H9 (cell line): ENCODE measurements around the gene CSHL1. TPM values are rescaled to one million over a fixed set of nuclear protein-coding genes. Genes with fewer than 3 reads are reported as not detected.
"Not testable (repeated sequence)": the region's sequence is repeated elsewhere in the genome, so short reads cannot be mapped to it uniquely, and the experiment has no call there.

ENCODE experiments used
- DNase-seq: peaks from one replicate; pipeline ENCODE4 v3.0.0-alpha.2; 2017
- H2AFZ ChIP-seq: one replicate; pipeline ENCODE4 v1.6.1; 2013; ENCODE audit warnings: mild to moderate bottlenecking, low read length, control low read depth, moderate library complexity
- H2AK5ac ChIP-seq: 2 replicates; pipeline ENCODE4 v1.6.1; 2013; ENCODE audit warnings: low read length, control low read depth, mixed read lengths; ENCODE audit not compliant: insufficient read length
- H2BK120ac ChIP-seq: one replicate; pipeline ENCODE4 v1.6.1; 2013; ENCODE audit warnings: low read depth, mild to moderate bottlenecking, low read length, control low read depth, inconsistent platforms; ENCODE audit not compliant: poor library complexity, severe bottlenecking
- H2BK12ac ChIP-seq: 2 replicates; pipeline ENCODE4 v1.6.1; 2013; ENCODE audit warnings: low read length, control low read depth, mixed read lengths, low read depth; ENCODE audit not compliant: insufficient read length
- H2BK15ac ChIP-seq: 2 replicates; pipeline ENCODE4 v1.6.1; 2013; ENCODE audit warnings: low read depth, low read length, control low read depth
- H2BK20ac ChIP-seq: one replicate; pipeline ENCODE4 v1.6.1; 2013; ENCODE audit warnings: low read depth, mild to moderate bottlenecking, low read length, control low read depth, inconsistent platforms; ENCODE audit not compliant: poor library complexity, severe bottlenecking
- H2BK5ac ChIP-seq: 2 replicates; pipeline ENCODE4 v1.6.1; 2013; ENCODE audit warnings: low read length, control low read depth, mixed read lengths; ENCODE audit not compliant: insufficient read length
- H3K14ac ChIP-seq: 2 replicates; pipeline ENCODE4 v1.6.1; 2013; ENCODE audit warnings: low read length, control low read depth; ENCODE audit not compliant: insufficient read depth
- H3K18ac ChIP-seq: 2 replicates; pipeline ENCODE4 v1.6.1; 2013; ENCODE audit warnings: low read depth, mild to moderate bottlenecking, mixed read lengths, low read length, control low read depth; ENCODE audit not compliant: insufficient read length
- H3K23ac ChIP-seq: 2 replicates; pipeline ENCODE4 v1.6.1; 2013; ENCODE audit warnings: low read length, control low read depth, mixed read lengths, low read depth; ENCODE audit not compliant: insufficient read length
- H3K23me2 ChIP-seq: 2 replicates; pipeline ENCODE4 v1.6.1; 2013; ENCODE audit warnings: low read depth, mild to moderate bottlenecking, mixed read lengths, low read length, control low read depth; ENCODE audit not compliant: insufficient read length, poor library complexity, severe bottlenecking
- H3K27ac ChIP-seq: 2 replicates; pipeline ENCODE4 v1.5.1; 2013; ENCODE audit warnings: low read length, control low read depth, mixed read lengths, low read depth; ENCODE audit not compliant: insufficient read length
- H3K27me3 ChIP-seq: 2 replicates; pipeline ENCODE4 v1.6.1; 2013; ENCODE audit warnings: low read length, control low read depth, inconsistent platforms; ENCODE audit not compliant: insufficient read depth
- H3K4ac ChIP-seq: 2 replicates; pipeline ENCODE4 v1.6.1; 2013; ENCODE audit warnings: low read depth, mild to moderate bottlenecking, control low read depth, inconsistent platforms, low read length, moderate library complexity
- H3K4me1 ChIP-seq: 2 replicates; pipeline ENCODE4 v1.6.1; 2013; ENCODE audit warnings: low read length, control low read depth, inconsistent platforms; ENCODE audit not compliant: insufficient read depth
- H3K4me2 ChIP-seq: 2 replicates; pipeline ENCODE4 v1.6.1; 2013; ENCODE audit warnings: low read length, control low read depth, mixed read lengths; ENCODE audit not compliant: insufficient read length, insufficient read depth
- H3K56ac ChIP-seq: 2 replicates; pipeline ENCODE4 v1.6.1; 2013; ENCODE audit warnings: low read depth, mild to moderate bottlenecking, mixed read lengths, low read length, control low read depth; ENCODE audit not compliant: insufficient read length
- H3K79me1 ChIP-seq: 2 replicates; pipeline ENCODE4 v1.6.1; 2013; ENCODE audit warnings: low read depth, mild to moderate bottlenecking, moderate library complexity, low read length, control low read depth, inconsistent platforms; ENCODE audit not compliant: insufficient read depth, poor library complexity, severe bottlenecking
- H3K79me2 ChIP-seq: 2 replicates; pipeline ENCODE4 v1.6.1; 2013; ENCODE audit warnings: low read length, control low read depth, inconsistent platforms; ENCODE audit not compliant: insufficient read depth
- H3K9ac ChIP-seq: 2 replicates; pipeline ENCODE4 v1.6.1; 2013; ENCODE audit warnings: low read length, control low read depth, mixed read lengths; ENCODE audit not compliant: insufficient read length; ENCODE audit errors: extremely low read depth
- H3K9me3 ChIP-seq: one replicate; pipeline ENCODE4 v1.6.1; 2013; ENCODE audit warnings: low read depth, low read length, inconsistent platforms; ENCODE audit not compliant: control insufficient read depth
- H3T11ph ChIP-seq: one replicate; pipeline ENCODE4 v1.6.1; 2013; ENCODE audit warnings: mild to moderate bottlenecking, low read length, control low read depth, inconsistent platforms
- H4K20me1 ChIP-seq: one replicate; pipeline ENCODE4 v1.6.1; 2013; ENCODE audit not compliant: control insufficient read depth, insufficient read length, insufficient read depth
- H4K5ac ChIP-seq: 2 replicates; pipeline ENCODE4 v1.6.1; 2013; ENCODE audit warnings: low read depth, mild to moderate bottlenecking, mixed read lengths, low read length, control low read depth; ENCODE audit not compliant: insufficient read length
- H4K8ac ChIP-seq: replicated peaks from 2 replicates; pipeline ENCODE4 v1.6.1; 2013; ENCODE audit warnings: low read length, control low read depth, mixed read lengths, low read depth; ENCODE audit not compliant: insufficient read length
- H4K91ac ChIP-seq: 2 replicates; pipeline ENCODE4 v1.6.1; 2013; ENCODE audit warnings: low read depth, mild to moderate bottlenecking, moderate library complexity, mixed read lengths, low read length, control low read depth; ENCODE audit not compliant: insufficient read length
- H3K27ac Mint-ChIP-seq, 3 experiments: 2 replicates in 2 of 3; 3 replicates in 1 of 3; pipeline ENCODE4 v1.8.0; 2020 to 2021; ENCODE audit warnings: mixed read lengths in 3 of 3, mild to moderate bottlenecking in 1 of 3, moderate library complexity in 1 of 3
- H3K27me3 Mint-ChIP-seq: 2 replicates; pipeline ENCODE4 v1.8.0; 2021; ENCODE audit warnings: low read depth, mild to moderate bottlenecking, moderate library complexity, mixed read lengths
- H3K36me3 Mint-ChIP-seq, 3 experiments: 2 replicates in 2 of 3; 3 replicates in 1 of 3; pipeline ENCODE4 v1.8.0; 2020 to 2021; ENCODE audit warnings: low read depth in 3 of 3, mixed read lengths in 3 of 3; ENCODE audit not compliant: insufficient read depth in 1 of 3
- H3K4me1 Mint-ChIP-seq, 2 experiments: 2 replicates each; pipeline ENCODE4 v1.8.0; 2020; ENCODE audit warnings: mixed read lengths in 2 of 2
- H3K4me3 Mint-ChIP-seq, 2 experiments: 2 replicates in 1 of 2; 3 replicates in 1 of 2; pipeline ENCODE4 v1.8.0; 2020 to 2021; ENCODE audit warnings: mild to moderate bottlenecking in 2 of 2, mixed read lengths in 2 of 2, moderate library complexity in 1 of 2
- H3K9me3 Mint-ChIP-seq, 2 experiments: 2 replicates in 1 of 2; 3 replicates in 1 of 2; pipeline ENCODE4 v1.8.0; 2020; ENCODE audit warnings: mild to moderate bottlenecking in 2 of 2, mixed read lengths in 2 of 2, moderate library complexity in 1 of 2
- CTCF ChIP-seq: fragments of 200-600 bp; sonication (generic); conservative IDR thresholded peaks from 3 replicates; pipeline ENCODE4 v1.8.0; 2021; ENCODE audit warnings: antibody characterized with exemption, mild to moderate bottlenecking
- WGBS: extraction: QIAGEN DNeasy Blood & Tissue Kit; methylation state at CpG from one replicate; pipeline ENCODE4 v1.1.7; 2013; ENCODE audit warnings: missing lambda C conversion rate, low lambda C conversion rate, mixed read lengths; ENCODE audit not compliant: insufficient read length; ENCODE audit errors: extremely low coverage; 5-methylcytosine and 5-hydroxymethylcytosine counted together
- total RNA-seq: library from RNA; stranded (reverse); gene quantifications from 2 replicates; pipeline ENCODE4 v1.2.1, GENCODE V29; 2021

The CSHL1 gene
- total RNA-seq, 1 experiment from 2014 or later = not detected

- Histone ChIP-seq H3K4me2 (no peak overlapping the region), H3K4ac (no peak overlapping the region), H3K27me3 (no peaks in the 10 kb centered on the region), H3K23me2 (no peaks in the 10 kb centered on the region), H2BK15ac (no peak overlapping the region), H3K23ac (no peak overlapping the region), H4K20me1 (no peaks in the 10 kb centered on the region), H3K18ac (no peak overlapping the region), H2BK5ac (no peak overlapping the region), H4K5ac (no peak overlapping the region), H2AK5ac (no peak overlapping the region), H3T11ph (no peak overlapping the region), H3K9ac (no peak overlapping the region), H3K79me2 (no peaks in the 10 kb centered on the region), H3K4me1 (no peaks in the 10 kb centered on the region), H4K8ac (no peak overlapping the region), H3K79me1 (no peaks in the 10 kb centered on the region), H3K14ac (no peak overlapping the region), H4K91ac (no peak overlapping the region), H2AFZ (no peak overlapping the region), H2BK20ac (no peak overlapping the region), H3K9me3 (no peaks in the 10 kb centered on the region), H2BK120ac (no peak overlapping the region), H2BK12ac (no peak overlapping the region), H3K56ac (no peak overlapping the region), H3K27ac (no peak overlapping the region)
- Mint-ChIP-seq H3K36me3 (no peaks in the 10 kb centered on the region), H3K4me1 (peaks cover 1 to 2% of the 10 kb centered on the region in 2 experiments), H3K27me3 (no peaks in the 10 kb centered on the region; the same call in 1 of the 2 replicates), H3K4me3 (no peak overlapping the region), H3K27ac (no peak overlapping the region; a peak in 1 of 7 replicates), H3K9me3 (no peaks in the 10 kb centered on the region)
- TF ChIP-seq CTCF = no peak
- no peak for DNase-seq
- WGBS = no CpG with 5 or more reads among the region's 5 CpGs
Measured at GRCh38 chr17:63925615-63926014, 14.6 kb upstream of the CSHL1 start.

- not testable (repeated sequence) for H4K5ac ChIP-seq, H3K9me3 ChIP-seq, H2BK120ac ChIP-seq, H3K56ac ChIP-seq, H2BK15ac ChIP-seq, H3T11ph ChIP-seq, H3K4me1 ChIP-seq, H3K4me2 ChIP-seq, H3K18ac ChIP-seq, H4K91ac ChIP-seq, H3K9me3 Mint-ChIP-seq, H3K9ac ChIP-seq, H3K27me3 ChIP-seq, H4K20me1 ChIP-seq, H4K8ac ChIP-seq, H3K4me3 Mint-ChIP-seq, H2AK5ac ChIP-seq, H2BK12ac ChIP-seq, H2AFZ ChIP-seq, H3K23me2 ChIP-seq, H3K79me1 ChIP-seq, H3K14ac ChIP-seq, H3K27me3 Mint-ChIP-seq, H3K79me2 ChIP-seq, H2BK5ac ChIP-seq, H3K27ac Mint-ChIP-seq, H3K36me3 Mint-ChIP-seq, H3K23ac ChIP-seq, H3K4ac ChIP-seq, H3K27ac ChIP-seq, DNase-seq, H2BK20ac ChIP-seq
- H3K4me1 Mint-ChIP-seq = peaks cover 17 to 21% of the 10 kb centered on the region in 2 experiments
- no CpG with 5 or more reads among the region's 9 CpGs for WGBS
Measured at GRCh38 chr17:63922402-63922801, 11.3 kb upstream of the CSHL1 start.
